MV-4-11 (cell line): ENCODE results near the gene GCHFR.

Source experiments
- DNase-seq: peaks from one replicate; lab custom pipeline; 2025; lab: John Stamatoyannopoulos, UW

The GCHFR gene

DNA sequence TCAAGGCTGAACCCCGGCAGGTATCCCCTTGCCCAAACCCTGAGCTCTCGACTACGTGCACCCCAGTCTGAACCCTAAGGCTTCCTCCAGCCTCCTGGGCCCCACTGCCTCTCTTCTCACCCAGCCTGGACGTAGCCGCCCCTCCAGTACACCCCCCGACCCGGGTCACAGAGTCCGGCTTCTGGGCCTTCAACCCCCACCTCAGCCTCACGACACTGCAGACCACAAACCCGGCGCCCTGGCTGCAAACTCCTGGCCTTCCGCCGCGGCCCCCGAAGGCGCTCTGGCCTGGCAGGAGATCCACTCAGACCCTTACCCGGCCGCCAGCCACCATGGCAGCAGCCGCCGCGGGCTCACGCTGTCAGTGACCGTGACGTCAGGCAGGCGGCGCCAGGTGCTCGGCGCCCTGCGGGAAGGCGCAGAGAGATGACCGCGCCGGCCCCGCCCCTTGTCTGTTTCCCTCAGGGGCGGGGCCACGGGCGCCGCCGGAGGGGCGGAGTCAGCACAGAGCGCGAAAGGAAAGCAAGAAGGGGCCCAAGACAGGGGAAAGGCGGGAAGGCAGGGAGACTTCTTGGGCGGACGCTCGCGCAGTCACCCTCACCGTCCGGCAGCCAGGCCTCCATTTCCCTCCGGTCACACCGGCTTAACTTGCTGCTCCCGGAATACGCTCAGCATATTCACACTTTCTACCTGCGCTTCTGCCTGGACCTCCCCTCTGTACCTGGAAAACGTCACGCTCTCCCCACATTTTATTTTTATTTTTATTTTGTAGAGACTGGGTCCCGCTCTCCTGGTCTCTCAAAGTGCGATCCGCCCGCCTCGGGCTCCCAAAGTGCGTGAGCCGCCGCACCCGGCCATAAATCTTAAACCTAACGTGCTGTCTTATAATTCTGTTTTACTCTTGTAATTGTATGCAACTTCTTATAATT, 8.7 kb upstream of the GCHFR start, which contains the start of gene RMDN3:
RMDN3 (minus strand) TSS at position 372 of the 929 bp plus-strand sequence. CDS start 471 bp downstream, outside the sequence.
- peak; percentile 88 for DNase-seq

DNA sequence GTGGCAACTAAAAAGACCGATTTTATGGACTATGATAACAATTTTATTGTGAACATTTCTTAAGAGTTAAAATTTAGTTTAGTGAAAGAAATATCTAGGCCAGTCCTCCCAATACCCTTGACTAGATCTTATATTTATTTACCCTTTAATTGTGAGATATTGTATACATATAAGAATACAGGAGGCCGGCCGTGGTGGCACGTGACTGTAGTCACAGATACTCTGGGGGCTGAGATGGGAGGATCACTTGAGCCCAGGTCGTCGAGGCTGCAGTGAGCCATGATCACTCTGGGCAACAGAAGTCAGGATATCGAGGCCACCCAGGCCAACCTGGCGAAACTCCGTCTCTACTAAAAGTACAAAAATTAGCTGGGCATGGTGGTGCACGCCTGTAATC, 8.1 kb upstream of the GCHFR start:
- DNase-seq: no peak

DNA sequence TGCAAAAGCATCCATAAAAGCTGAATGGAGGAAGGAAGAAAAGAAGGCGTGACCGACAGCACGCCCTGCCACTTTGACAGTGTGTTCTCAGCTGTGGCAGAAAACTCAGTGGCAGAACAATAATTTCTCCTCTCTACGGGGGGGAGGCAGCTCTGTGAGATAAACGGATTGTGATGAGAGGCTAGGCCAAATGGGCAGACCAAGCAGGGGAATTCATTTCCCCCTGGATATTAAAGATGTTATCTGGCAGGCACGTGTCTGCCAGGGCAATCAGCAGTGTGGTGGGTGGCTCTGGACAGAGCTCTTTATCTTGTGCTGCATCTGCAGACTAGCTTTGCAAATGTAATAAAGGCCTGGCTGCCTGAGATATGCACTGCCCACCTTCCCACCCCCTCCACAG, 6.9 kb upstream of the GCHFR start:
- no peak for DNase-seq

DNA sequence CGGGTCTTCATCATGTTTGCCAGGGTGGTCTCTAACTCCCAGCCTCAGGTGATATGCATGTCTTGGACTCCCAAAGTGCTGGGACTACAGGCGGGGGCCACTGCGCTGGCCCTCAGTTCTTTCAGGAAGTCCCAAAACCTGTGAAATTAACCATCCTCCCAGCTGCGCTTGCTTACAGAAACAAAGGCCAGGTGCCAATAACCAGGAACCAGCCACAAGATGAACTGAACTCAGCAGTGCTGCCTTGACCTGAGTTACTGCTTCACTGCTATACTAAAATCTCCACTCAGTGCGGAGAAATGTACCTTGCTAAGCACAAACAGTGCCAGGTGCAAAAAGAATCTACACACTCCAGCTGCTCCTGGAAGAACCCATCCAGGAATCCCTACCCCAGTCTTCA, 3.9 kb upstream of the GCHFR start:
- DNase-seq: no peak

DNA sequence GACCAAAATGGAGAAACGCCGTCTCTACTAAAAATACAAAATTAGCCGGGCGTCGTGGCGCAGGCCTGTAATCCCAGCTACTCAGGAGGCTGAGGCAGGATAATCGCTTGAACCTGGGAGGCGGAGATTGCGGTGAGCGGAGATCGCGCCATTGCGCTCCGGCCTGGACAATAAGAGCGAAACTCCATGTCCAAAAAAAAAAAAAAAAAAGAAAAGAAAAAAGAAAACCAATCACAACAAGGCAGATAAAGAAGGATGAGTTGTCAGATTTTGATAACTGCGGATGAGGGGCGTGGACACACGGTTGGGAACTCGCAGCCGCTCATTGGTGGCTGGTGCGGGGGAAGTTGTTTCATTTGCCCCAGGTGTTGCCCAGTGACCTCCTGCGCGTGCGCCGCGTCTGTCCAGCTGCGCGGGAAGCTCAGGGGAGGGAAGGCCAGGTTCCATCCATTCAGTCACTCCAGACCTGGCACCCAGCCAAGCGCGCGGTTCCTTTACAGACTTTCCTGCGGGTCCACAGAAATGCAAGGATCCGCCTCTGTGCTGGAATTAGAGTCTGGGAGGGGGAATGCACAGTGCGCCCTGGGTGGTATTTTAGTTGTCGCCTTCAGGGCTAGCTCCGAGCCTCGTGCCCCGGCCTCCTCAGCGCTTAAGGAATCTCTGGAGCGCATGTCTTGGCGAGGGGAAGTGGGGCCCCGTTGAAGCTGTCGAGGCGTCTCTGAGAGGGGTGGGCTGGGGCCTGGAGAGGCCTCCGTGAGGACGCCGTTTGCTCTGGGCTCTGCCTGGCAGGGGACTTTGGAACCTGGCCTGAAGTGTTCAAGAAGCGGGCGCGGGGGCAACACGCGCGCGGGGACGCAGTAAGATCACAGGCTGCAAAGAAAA, 708 bp upstream of the GCHFR start:
- peak; percentile 40 for DNase-seq

DNA sequence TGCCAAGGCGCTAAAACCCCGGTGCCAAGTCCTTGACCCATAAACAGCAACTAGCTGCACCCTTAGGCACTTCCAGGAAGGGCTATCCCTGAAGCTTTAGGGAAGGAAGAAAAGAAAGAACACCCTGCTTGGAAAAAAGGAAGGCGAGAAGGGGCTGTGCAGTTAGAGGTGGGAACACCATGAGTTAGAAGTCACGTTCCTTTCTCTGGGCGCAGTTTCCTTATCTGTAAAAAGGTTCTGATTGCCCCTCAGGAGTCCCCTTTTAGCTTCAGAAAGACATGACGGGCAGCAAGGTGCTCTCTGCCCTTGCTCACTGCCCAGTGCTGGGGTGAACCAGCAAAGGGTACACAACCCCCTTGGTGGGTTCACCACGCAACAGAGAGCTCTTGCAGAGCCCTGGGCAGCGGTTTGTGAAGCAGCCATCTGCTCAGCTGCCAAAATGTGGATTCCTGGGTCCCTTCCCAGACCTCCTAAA, 798 bp downstream of the GCHFR start:
- DNase-seq: no peak

DNA sequence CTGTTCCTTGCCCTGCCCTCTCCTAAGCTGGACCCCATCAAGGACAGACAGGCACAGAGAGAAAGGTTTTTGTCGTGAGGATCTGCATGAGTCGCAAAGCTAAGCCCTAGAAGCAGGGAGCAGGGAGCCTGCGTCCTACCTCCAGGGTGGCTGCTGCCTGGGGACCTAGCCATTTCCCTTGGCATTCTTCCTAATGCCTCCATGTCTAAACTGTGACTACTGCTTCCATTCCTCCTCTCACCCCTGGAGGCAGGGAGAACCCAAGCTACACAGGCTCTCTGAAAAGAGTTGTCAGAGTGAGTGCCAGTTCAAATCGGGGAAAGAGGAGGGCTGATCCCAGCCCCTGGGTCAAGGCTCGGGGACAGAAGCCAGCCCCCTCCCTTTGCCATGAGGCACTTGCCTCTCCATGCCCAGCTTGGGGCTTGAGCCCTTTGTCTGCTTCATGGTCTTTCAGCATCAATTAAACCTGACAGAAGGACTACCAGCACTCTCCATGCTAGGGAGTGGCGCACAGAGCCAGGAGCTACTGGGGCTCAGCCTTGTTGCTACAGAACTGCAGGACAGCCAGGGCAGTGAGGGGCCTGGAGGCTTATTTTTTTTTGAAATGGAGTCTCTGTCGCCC, 2.4 kb downstream of the GCHFR start:
- DNase-seq: no peak

DNA sequence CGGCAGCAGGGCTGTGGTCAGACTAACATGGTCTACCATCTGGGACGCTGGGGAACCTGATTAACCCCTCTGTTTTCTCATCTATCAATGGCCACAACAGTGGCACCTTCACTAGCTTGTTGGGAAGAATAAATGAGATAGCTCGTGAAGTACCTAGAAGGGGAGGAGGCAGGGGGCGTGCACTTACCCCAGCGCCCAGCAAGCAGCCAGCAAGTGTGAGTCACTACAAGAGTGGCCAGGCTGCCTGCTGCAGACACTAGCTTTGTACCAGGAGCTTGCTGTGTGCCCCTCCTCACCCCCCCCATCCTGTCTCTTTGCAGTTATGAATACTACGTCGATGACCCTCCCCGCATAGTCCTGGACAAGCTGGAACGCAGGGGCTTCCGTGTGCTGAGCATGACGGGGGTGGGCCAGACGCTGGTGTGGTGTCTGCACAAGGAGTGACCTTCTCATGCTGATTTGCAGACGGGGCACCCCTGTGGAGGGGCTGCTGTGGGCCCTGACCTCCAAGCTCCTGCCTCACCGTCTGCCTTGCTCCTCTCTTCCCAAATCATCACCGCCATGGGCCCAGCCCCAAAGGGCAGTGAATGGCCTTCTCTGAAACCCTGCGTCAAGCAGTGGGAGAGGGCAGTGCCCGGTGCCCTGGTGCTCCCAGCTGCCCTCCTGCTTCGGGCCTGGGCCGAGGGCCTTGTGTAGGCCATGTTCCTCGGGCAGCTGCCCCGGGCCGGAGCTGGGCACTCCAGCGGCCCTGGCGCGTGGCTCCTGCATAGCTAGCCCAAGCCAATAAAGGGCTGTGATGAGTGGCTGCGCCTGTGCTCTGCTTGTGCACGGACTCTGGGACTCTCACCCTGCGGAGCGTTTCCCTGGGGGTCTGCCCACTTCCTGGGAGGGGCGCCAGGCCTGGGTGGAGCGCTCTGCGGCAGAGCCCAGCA, 3.3 kb downstream of the GCHFR start:
- DNase-seq: no peak

DNA sequence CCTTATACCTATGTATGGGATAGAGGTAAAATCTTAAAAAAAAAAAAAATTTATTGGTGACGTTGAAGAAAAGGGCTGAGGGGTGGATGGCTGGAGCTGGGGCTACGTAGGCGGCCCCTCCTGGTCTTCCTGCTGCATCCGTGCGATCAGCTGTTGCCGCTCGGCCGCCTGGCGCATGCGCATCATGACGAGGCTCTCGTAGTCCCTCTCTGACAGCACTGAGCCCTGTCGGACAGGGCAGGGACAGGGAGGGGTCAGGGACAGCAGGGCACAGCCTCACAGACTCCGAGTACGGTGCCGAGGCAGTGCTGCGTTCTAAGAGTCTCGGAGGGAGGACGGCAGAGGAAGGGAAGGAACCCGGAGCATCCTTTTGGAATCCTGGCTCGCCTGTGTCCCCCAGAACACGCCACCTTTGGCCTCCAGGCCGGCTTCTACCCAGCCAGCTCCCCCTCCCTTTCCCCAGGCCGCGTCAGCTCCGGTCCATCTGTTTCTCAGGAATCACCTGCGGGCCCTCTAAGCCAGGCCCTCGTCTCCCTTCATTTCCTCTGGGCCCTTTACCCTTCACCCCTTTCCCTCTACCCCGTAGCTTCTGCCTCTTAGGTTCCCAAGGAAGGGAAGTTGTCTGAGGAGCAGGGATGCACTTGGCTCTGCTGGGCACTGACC, 4.1 kb downstream of the GCHFR start:
- DNase-seq: no peak

DNA sequence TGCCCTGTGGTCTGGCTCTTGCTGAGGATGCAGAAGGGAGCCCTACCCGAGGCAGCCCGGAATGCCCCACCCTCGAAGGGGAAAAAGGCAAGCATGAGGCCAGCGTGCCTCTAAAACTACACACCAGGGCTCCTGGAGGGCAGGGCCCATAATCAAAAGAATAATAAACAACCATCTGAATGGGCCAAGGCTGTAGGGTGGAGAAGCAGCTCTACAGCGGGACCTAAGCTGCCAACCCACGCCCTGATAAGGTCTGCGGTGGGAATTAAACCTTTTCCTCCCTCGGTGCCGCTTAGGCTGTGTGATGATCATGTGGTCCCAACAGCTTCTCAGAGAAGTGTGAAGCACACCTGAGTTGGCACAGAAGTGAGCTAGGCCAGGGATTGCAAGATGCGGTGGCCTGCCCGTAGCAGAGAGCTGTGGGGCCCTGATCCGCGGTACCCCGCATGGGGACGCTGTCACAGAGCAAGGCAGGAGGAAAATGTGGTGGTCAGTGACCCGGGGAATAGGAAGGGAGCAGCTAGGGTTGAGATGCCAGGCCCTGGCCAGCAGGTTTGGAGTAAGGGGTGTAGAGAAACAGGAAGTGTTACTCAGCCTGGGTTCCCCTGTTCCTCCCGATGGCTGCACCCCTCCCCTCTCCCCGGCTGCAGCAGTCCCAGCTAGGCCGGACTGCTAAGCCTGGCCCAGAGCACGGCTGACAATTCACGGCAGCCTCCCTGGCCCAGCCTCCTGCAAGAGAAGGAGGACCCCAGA, 4.8 kb downstream of the GCHFR start:
- no peak for DNase-seq

DNA sequence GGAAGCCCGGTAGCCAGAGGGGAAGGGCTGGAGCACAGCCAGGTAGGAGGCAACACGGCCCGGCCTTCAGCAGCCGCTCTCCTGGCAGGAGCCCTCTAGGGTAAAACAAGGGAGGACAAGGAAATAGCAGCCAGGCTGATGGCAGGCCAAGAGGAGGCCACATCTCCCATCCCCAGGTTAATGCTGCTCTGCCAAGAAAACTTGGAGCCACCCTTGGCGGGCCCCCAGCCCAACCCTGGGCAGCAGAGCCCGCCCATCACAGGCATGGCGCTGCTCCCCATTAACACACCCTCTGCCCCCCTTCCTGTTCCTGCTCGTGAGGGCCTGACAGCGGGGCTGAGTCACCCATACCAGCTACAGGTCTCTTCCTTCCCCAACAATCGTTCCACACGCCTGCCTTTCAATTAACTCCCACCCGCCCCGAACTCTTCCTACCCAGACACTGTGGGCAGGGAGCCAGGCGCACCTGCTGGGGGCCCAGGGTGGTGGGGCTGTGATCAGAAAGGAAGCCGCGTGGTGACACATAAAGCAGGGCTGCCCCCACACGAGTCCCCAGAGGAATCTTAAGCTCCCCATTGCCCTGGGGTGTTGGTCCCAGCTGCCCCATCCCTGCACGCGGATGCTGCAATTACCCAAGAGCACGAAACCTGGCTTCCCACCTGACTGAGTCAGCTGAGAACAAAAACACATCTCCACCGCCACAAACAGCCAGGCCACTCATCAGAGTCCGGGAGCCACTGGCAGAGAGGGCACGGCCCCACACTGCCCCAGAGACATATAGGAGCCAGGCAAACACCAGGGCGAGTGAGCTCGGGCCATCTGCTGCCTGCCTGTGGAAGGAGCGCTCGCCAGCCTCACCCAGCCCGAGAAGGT, 5.6 kb downstream of the GCHFR start, which contains the start of gene C15orf62:
C15orf62 (plus strand) TSS at position 707 of the 873 bp plus-strand sequence. CDS start 516 bp downstream, outside the sequence.
- peak; percentile 49 for DNase-seq

DNA sequence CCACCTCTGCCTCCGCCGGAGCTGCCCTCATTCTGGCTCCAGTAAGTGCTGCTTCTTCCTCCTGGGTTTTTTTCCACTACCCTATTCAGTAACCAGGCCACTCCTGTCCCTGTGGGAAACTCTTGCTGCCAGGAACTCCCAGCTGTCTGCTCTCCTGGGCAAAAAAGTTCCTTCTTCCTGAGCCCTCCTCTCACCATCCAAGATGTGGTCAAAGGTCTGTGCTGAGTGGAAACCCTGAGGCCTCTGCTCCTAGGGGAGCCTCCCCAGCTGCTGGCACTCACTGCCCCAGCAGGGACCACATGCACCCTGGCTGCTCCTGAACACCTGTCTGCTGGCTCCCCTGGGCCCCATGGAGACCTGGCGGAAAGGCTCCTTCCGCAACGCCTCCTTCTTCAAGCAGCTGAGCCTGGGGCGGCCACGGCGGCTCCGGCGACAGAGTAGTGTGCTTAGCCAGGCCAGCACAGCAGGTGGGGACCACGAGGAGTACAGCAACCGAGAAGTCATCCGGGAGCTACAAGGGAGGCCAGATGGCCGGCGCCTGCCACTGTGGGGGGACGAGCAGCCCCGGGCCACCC, 6.4 kb downstream of the GCHFR start:
- DNase-seq: no peak

DNA sequence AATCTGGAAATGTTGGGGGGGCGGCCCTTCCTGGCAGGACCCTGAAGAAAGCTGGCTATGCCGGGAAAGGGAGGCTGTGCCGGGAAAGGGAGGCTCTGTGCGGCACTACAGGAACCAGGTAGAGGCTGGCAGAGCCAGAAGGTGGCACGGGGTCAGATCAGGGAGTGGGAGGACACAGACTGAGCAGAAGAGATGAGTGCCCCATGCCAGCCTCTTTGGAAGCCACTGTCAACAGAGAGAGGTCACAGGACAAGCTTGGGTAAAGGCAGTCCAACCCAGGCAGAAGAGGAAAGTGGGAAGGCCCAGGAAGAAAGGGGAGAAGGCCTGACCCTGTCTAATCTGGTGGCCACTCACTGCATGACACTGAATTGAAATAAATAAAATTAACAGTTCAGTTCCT, 7.4 kb downstream of the GCHFR start:
- no peak for DNase-seq

DNA sequence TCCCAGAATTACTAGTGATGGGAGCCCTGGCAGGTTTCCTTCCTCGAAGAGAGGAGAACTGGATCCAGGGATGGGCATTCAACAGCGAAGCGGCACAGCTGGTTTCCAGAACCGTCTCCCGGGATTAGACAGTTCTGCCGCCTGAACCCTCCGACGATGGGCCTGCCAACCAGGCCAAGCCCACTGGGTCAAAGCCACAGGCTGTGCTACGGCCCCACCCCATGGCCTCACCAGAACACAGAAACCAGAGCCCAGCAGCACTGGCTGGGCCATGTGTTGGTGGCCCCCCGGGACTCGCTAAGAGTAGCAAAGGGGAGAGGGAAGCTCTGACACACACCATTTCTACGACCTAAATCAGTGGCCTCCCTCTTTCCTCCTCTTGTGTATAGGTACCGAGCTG, 8.1 kb downstream of the GCHFR start:
- no peak for DNase-seq

DNA sequence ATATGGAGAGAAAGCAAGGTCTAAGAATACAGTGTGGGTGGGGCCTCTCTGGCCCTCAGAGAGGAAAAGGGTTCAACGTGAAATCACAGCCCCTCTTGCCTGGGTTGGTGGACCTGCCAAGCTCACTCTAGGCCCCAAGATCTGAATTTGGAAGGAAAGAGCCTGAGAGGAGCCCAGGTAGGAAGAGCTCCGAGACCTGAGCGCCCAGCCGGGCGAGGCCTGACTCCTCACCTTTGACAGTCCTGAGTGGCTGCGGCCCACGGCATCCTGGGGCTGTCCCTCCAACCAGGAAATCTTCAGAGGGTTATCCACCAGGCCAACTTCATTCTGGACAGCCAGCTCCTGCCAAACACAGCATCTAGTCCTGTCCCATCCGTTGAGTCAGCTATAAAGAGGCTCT, 9.6 kb downstream of the GCHFR start:
- DNase-seq: no peak

DNA sequence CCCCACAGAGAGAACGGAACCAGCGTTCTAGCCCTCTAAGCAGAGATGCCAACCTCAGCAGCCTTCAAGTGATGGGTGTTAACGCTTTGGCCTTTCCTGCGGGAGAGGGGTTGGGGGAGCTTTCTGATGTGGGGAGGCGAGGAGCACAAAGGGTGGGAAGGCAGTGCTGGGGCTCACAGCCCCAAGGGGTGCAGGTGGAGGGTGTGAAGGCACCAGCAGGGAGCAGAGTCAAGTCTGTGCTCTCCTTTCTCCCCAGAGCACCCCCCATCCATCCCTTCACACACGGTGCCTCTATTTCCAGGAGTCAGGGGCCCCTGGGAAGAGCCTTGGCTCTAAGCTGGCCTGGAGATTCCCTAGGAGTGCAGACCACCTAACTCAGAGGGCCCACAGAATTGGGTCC, 10.0 kb downstream of the GCHFR start:
- DNase-seq: no peak

DNA sequence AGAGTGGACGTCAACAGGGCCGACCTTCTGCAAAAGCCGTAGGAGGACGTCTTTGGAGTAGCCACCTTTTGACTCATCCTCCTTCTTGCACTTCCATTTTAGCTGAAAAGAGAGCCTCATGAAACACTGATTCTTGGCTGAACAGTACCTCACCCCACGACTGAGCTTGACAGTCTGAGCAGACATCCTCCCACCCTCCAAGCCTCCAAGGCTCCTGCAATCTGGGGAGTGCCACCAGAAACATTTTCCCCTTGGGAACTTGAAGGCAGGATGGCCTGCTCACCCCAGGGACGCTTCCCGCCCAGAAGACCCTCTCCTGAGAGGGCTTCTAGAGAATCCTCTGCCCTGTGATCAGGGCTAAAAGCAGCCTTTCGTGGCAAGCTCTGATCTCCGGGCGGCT, 11.1 kb downstream of the GCHFR start:
- no peak for DNase-seq
